Neural cell (in vitro differentiated cells): ENCODE data around the gene COL1A1. TPM values are rescaled to one million over a fixed set of nuclear protein-coding genes. Genes with fewer than 3 reads are reported as not detected.

Source experiments
- H2AFZ ChIP-seq: fragments of 200-600, 300-800 bp; sonication (generic), shearing (Covaris generic); 2 replicates; pipeline ENCODE4 v1.6.0; 2014; ENCODE audit warnings: low read depth, mild to moderate bottlenecking, antibody characterized with exemption, low read length, moderate library complexity
- H3F3A ChIP-seq: fragments of 200-600 bp; shearing (Covaris generic); 2 replicates; pipeline ENCODE4 v1.6.1; 2016; ENCODE audit warnings: mild to moderate bottlenecking, moderate library complexity, mixed read lengths, antibody characterized with exemption, low read length; ENCODE audit not compliant: insufficient read depth, poor library complexity, severe bottlenecking
- H3K27ac ChIP-seq: fragments of 200-600, 300-800 bp; sonication (generic), shearing (Covaris generic); 2 replicates; pipeline ENCODE4 v1.5.1; 2014; ENCODE audit warnings: mild to moderate bottlenecking, low read length, moderate library complexity
- H3K27me3 ChIP-seq: fragments of 300-800, 200-600 bp; sonication (generic), shearing (Covaris generic); 2 replicates; pipeline ENCODE4 v1.6.0; 2014; ENCODE audit warnings: mild to moderate bottlenecking, low read depth, low read length, moderate library complexity; ENCODE audit not compliant: insufficient read depth
- H3K36me3 ChIP-seq: fragments of 300-800, 200-600 bp; sonication (generic), shearing (Covaris generic); 2 replicates; pipeline ENCODE4 v1.5.1; 2014; ENCODE audit warnings: mild to moderate bottlenecking, antibody characterized with exemption, low read length, moderate library complexity; ENCODE audit not compliant: insufficient read depth
- H3K4me2 ChIP-seq: fragments of 300-800, 200-600 bp; sonication (generic), shearing (Covaris generic); 2 replicates; pipeline ENCODE4 v1.6.0; 2014; ENCODE audit warnings: mild to moderate bottlenecking, low read length
- H3K4me3 ChIP-seq: fragments of 300-800, 200-600 bp; sonication (generic), shearing (Covaris generic); 2 replicates; pipeline ENCODE4 v1.5.1; 2014; ENCODE audit warnings: mild to moderate bottlenecking, low read length, moderate library complexity
- H3K79me2 ChIP-seq: fragments of 200-600 bp; shearing (Covaris generic); replicated peaks from 2 replicates; pipeline ENCODE4 v1.6.0; 2014; ENCODE audit warnings: mild to moderate bottlenecking, low read length, moderate library complexity; ENCODE audit not compliant: insufficient read depth
- H3K9ac ChIP-seq: fragments of 300-800, 200-600 bp; sonication (generic), shearing (Covaris generic); 2 replicates; pipeline ENCODE4 v1.6.1; 2016; ENCODE audit warnings: mild to moderate bottlenecking, low read length, mixed read lengths
- H3K9me2 ChIP-seq: fragments of 200-600 bp; shearing (Covaris generic); 2 replicates; pipeline ENCODE4 v1.6.1; 2016; ENCODE audit warnings: mild to moderate bottlenecking, low read length, mixed read lengths; ENCODE audit not compliant: insufficient read depth
- H3K9me3 ChIP-seq: fragments of 200-600, 300-800 bp; sonication (generic), shearing (Covaris generic); 2 replicates; pipeline ENCODE4 v1.6.1; 2016; ENCODE audit warnings: mild to moderate bottlenecking, mixed run types, low read length, moderate library complexity, mixed read lengths
- H4K20me1 ChIP-seq: fragments of 200-600 bp; shearing (Covaris generic); 2 replicates; pipeline ENCODE4 v1.6.1; 2016; ENCODE audit warnings: mild to moderate bottlenecking, mixed run types; ENCODE audit not compliant: insufficient read depth
- CTCF ChIP-seq: fragments of 450-650 bp; IDR thresholded peaks from 2 replicates; pipeline ENCODE4 v1.5.1; 2014; ENCODE audit warnings: antibody characterized with exemption, mild to moderate bottlenecking, moderate library complexity; ENCODE audit not compliant: poor library complexity, severe bottlenecking
- EP300 ChIP-seq: fragments of 450-650 bp; conservative IDR thresholded peaks from 2 replicates; pipeline ENCODE4 v1.6.1; 2014; ENCODE audit warnings: antibody characterized with exemption, mild to moderate bottlenecking, moderate library complexity; ENCODE audit not compliant: poor library complexity, severe bottlenecking
- EZH2 ChIP-seq: fragments of 200-600, 300-800 bp; shearing (Covaris generic), sonication (generic); IDR thresholded peaks from 2 replicates; pipeline ENCODE4 v1.6.1; 2014; ENCODE audit warnings: antibody characterized with exemption, low read length, borderline replicate concordance, mild to moderate bottlenecking; ENCODE audit not compliant: insufficient read depth, poor library complexity, severe bottlenecking
- MXI1 ChIP-seq: fragments of 450-650 bp; conservative IDR thresholded peaks from 2 replicates; pipeline ENCODE4 v1.6.1; 2014; ENCODE audit warnings: antibody characterized with exemption, mild to moderate bottlenecking; ENCODE audit not compliant: poor library complexity, severe bottlenecking
- POLR2AphosphoS5 ChIP-seq: IDR thresholded peaks from 2 replicates; pipeline ENCODE4 v1.6.1; 2012
- RAD21 ChIP-seq: fragments of 450-650 bp; conservative IDR thresholded peaks from 2 replicates; pipeline ENCODE4 v1.6.1; 2014; ENCODE audit warnings: antibody characterized with exemption, mild to moderate bottlenecking, moderate library complexity
- REST ChIP-seq: IDR thresholded peaks from 2 replicates; pipeline ENCODE4 v1.6.1; 2012; ENCODE audit warnings: borderline replicate concordance
- SMC3 ChIP-seq: fragments of 450-650 bp; conservative IDR thresholded peaks from 2 replicates; pipeline ENCODE4 v1.6.1; 2014; ENCODE audit warnings: antibody characterized with exemption, mild to moderate bottlenecking, moderate library complexity; ENCODE audit not compliant: poor library complexity
- TAF1 ChIP-seq: IDR thresholded peaks from 2 replicates; pipeline ENCODE4 v1.6.1; 2012; ENCODE audit warnings: low read depth
- polyA plus RNA-seq: library from polyadenylated mRNA; depleted of rRNA; stranded (reverse); fragments of >200 nt; gene quantifications from 2 replicates; pipeline ENCODE4 v1.2.3, GENCODE V29; 2014

The COL1A1 gene
- polyA plus RNA-seq, 1 donor from 2014 or later: 0.14 TPM

- no peaks in the 10 kb centered on the region for H3K36me3 ChIP-seq
Measured at GRCh38 chr17:50194934-50195865, 6.2 kb downstream of the COL1A1 start.

GRCh38 chr17:50194140-50194933, 7.1 kb downstream of the COL1A1 start:
- Histone ChIP-seq H3F3A (no peaks in the 10 kb centered on the region), H3K9ac (no peak overlapping the region), H3K36me3 (no peaks in the 10 kb centered on the region), H2AFZ (no peak overlapping the region), H3K4me2 (no peak overlapping the region), H3K4me3 (no peak overlapping the region), H3K27ac (no peak overlapping the region), H3K27me3 (peaks cover 1% of the 10 kb centered on the region), H4K20me1 (no peaks in the 10 kb centered on the region), H3K9me2 (no peaks in the 10 kb centered on the region), H3K79me2 (no peaks in the 10 kb centered on the region), H3K9me3 (no peaks in the 10 kb centered on the region)
- TF ChIP-seq TAF1 (no peak), SMC3 (no peak), POLR2AphosphoS5 (no peak), EP300 (no peak), CTCF (no peak), RAD21 (no peak), MXI1 (no peak), REST (no peak), EZH2 (no peak)

More at GRCh38 chr17:50194934-50195865, 6.2 kb downstream of the COL1A1 start:
- Histone ChIP-seq H3K9me2 (no peaks in the 10 kb centered on the region), H3F3A (no peaks in the 10 kb centered on the region), H3K27me3 (peaks cover 10% of the 10 kb centered on the region), H3K9ac (no peak overlapping the region), H3K9me3 (no peaks in the 10 kb centered on the region), H4K20me1 (no peaks in the 10 kb centered on the region), H2AFZ (no peak overlapping the region), H3K4me2 (no peak overlapping the region), H3K4me3 (no peak overlapping the region), H3K79me2 (no peaks in the 10 kb centered on the region), H3K27ac (no peak overlapping the region)
- no peak for TF ChIP-seq EZH2
- TF ChIP-seq SMC3: no peak
- TF ChIP-seq POLR2AphosphoS5: no peak
- TF ChIP-seq MXI1: no peak
- TF ChIP-seq RAD21: no peak
- no peak for TF ChIP-seq CTCF
- no peak for TF ChIP-seq EP300
